Hepatocyte (in vitro differentiated cells): Measurements from ENCODE around the gene MFGE8. TPM values are rescaled to one million over a fixed set of nuclear protein-coding genes. Genes with fewer than 3 reads are reported as not detected.
A peak's percentile ranks its signal among the peaks of the same experiment; 100 is the strongest.

Experiments
- DNase-seq: peaks from one replicate; pipeline ENCODE4 v3.0.0-alpha.2; 2016; ENCODE audit warnings: low spot score
- H2AFZ ChIP-seq: fragments of 200-600 bp; sonication (generic); 2 replicates; pipeline ENCODE4 v1.6.0; 2016; ENCODE audit warnings: antibody characterized with exemption, mild to moderate bottlenecking
- H3K27ac ChIP-seq: fragments of 200-600 bp; sonication (generic); 2 replicates; pipeline ENCODE4 v1.5.1; 2016; ENCODE audit warnings: mild to moderate bottlenecking
- H3K27me3 ChIP-seq: fragments of 200-600 bp; sonication (generic); 2 replicates; pipeline ENCODE4 v1.6.1; 2016
- H3K36me3 ChIP-seq: fragments of 200-600 bp; sonication (generic); replicated peaks from 2 replicates; pipeline ENCODE4 v1.5.1; 2016; ENCODE audit warnings: low read depth; ENCODE audit not compliant: insufficient read depth
- H3K4me1 ChIP-seq: fragments of 200-600 bp; sonication (generic); 2 replicates; pipeline ENCODE4 v1.5.1; 2016; ENCODE audit warnings: mild to moderate bottlenecking, moderate library complexity; ENCODE audit not compliant: insufficient read depth
- H3K4me2 ChIP-seq: fragments of 200-600 bp; sonication (generic); 2 replicates; pipeline ENCODE4 v1.6.0; 2016
- H3K4me3 ChIP-seq: fragments of 200-600 bp; sonication (generic); 2 replicates; pipeline ENCODE4 v1.5.1; 2016; ENCODE audit warnings: mild to moderate bottlenecking
- H3K79me2 ChIP-seq: fragments of 200-600 bp; sonication (generic); 2 replicates; pipeline ENCODE4 v1.6.0; 2017; ENCODE audit warnings: mild to moderate bottlenecking
- H3K9me2 ChIP-seq: fragments of 200-600 bp; sonication (generic); replicated peaks from 2 replicates; pipeline ENCODE4 v1.6.0; 2017; ENCODE audit warnings: mild to moderate bottlenecking; ENCODE audit not compliant: insufficient read depth
- H3K9me3 ChIP-seq: fragments of 200-600 bp; sonication (generic); 2 replicates; pipeline ENCODE4 v1.5.1; 2016; ENCODE audit warnings: low read depth, mild to moderate bottlenecking
- H4K20me1 ChIP-seq: fragments of 200-600 bp; sonication (generic); 2 replicates; pipeline ENCODE4 v1.6.0; 2016; ENCODE audit warnings: mild to moderate bottlenecking; ENCODE audit not compliant: insufficient read depth, poor library complexity, severe bottlenecking
- EZH2 ChIP-seq: fragments of 200-600 bp; sonication (generic); IDR thresholded peaks from 2 replicates; pipeline ENCODE4 v1.6.1; 2016; ENCODE audit warnings: antibody characterized with exemption, mild to moderate bottlenecking, borderline replicate concordance
- EZH2phosphoT487 ChIP-seq: fragments of 200-600 bp; sonication (generic); IDR thresholded peaks from one replicate; pipeline ENCODE4 v1.6.1; 2018; ENCODE audit warnings: antibody characterized with exemption, mild to moderate bottlenecking, low read depth, moderate library complexity; ENCODE audit not compliant: unreplicated experiment, severe bottlenecking
- WGBS: methylation state at CpG from one replicate; pipeline ENCODE4 v1.1.6; 2016; ENCODE audit warnings: low lambda C conversion rate; ENCODE audit errors: missing lambda C conversion rate; 5-methylcytosine and 5-hydroxymethylcytosine counted together
- polyA plus RNA-seq: library from polyadenylated mRNA; unstranded; fragments of >200 nt; fragmentation: Nextera tagmentation; extraction: Ambion mirVana; gene quantifications from 2 replicates; pipeline ENCODE4 v1.2.1, GENCODE V29; 2016
- total RNA-seq: library from RNA; depleted of rRNA; stranded (reverse); fragments of >200 nt; gene quantifications from 2 replicates; pipeline ENCODE4 v1.2.3, GENCODE V29; 2014
- TF ChIP-seq, protein P1 (sequence below): fragments of 200-600 bp; sonication (generic); IDR thresholded peaks from 2 replicates; pipeline ENCODE4 v1.5.1; 2016; ENCODE audit warnings: antibody characterized with exemption, mild to moderate bottlenecking; ENCODE audit not compliant: poor library complexity

The MFGE8 gene
- total and polyA plus RNA-seq, 2 experiments from 2014 or later: 471 to 569 TPM

DNA sequence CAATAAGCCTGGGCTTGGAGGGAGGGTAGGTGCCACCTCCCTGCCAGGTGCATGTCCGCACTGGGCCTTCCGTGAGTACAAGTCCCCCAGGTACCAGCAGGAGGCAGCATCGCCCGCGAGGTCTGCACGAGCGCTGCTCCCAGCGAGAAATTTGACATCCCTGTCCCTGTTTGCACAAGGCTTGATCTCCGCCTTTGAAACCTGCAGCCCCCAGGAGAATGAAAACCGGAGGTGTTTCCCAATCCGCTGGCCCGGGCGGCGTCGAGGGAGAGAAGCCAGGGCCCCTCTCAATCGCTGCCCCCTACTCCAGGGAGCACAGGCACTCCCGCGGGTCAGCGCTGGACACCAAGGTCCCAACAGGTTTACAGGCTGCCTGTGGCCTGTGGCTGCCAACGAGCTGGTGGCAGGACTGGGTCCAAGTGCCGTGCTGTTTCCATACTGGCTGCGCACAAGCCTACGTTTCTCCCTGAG is 18.8 kb downstream of the MFGE8 start:
- Histone ChIP-seq H3K27ac (no peak overlapping the region), H3K79me2 (no peaks in the 10 kb centered on the region), H2AFZ (no peak overlapping the region), H3K36me3 (no peaks in the 10 kb centered on the region), H3K4me3 (peak overlapping the region; percentile 41), H3K9me3 (no peaks in the 10 kb centered on the region), H3K4me1 (peaks cover 25% of the 10 kb centered on the region), H3K27me3 (peaks cover 10% of the 10 kb centered on the region), H3K4me2 (peak overlapping the region; percentile 99), H4K20me1 (no peaks in the 10 kb centered on the region), H3K9me2 (no peaks in the 10 kb centered on the region)
- no peak for TF ChIP-seq EZH2phosphoT487
- TF ChIP-seq, protein P1, sequence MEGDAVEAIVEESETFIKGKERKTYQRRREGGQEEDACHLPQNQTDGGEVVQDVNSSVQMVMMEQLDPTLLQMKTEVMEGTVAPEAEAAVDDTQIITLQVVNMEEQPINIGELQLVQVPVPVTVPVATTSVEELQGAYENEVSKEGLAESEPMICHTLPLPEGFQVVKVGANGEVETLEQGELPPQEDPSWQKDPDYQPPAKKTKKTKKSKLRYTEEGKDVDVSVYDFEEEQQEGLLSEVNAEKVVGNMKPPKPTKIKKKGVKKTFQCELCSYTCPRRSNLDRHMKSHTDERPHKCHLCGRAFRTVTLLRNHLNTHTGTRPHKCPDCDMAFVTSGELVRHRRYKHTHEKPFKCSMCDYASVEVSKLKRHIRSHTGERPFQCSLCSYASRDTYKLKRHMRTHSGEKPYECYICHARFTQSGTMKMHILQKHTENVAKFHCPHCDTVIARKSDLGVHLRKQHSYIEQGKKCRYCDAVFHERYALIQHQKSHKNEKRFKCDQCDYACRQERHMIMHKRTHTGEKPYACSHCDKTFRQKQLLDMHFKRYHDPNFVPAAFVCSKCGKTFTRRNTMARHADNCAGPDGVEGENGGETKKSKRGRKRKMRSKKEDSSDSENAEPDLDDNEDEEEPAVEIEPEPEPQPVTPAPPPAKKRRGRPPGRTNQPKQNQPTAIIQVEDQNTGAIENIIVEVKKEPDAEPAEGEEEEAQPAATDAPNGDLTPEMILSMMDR: peak; percentile 76
- WGBS: under 1% methylated on average over 23 of the region's 23 CpGs
- DNase-seq: peak; percentile 85

DNA sequence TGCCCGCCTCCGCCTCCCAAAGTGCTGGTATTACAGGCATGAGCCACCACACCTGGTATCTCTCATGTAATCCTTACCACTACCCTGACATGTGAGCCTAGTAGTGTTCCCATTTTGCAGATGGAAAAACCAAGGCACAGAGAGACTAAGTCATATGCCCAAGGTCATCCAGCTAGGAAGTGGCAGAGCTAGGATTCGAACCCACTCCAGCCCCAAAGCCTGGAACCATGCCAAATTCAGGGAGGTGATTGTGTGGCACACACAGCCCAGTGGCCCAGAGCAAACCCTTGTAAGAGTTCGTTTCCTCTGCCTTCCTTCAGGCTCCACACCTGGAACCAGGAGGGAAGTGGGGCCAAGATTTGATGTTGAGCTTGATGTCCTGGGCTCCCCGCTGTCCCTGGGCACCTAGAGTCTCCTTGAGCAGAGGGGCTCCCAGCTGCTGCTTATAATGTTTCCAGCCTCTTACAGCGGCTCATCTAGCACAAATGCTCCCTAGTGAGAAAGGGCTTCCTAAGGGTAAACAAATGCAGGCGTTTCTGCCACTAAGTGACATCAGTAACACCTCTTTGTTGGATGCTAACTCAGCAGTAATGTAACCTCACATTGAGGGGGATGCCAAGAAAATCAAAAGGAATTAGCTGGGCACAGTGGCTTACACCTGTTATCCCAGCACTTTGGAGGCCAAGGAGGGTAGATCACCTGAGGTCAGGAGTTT is 21.5 kb downstream of the MFGE8 start:
- DNase-seq: no peak
- H3K9me2 ChIP-seq: no peaks in the 10 kb centered on the region
- H3K9me3 ChIP-seq: no peaks in the 10 kb centered on the region
- TF ChIP-seq, protein P1: no peak
- no peak for TF ChIP-seq EZH2
- no peak for TF ChIP-seq EZH2phosphoT487
- no peak overlapping the region for H3K4me3 ChIP-seq
- no peaks in the 10 kb centered on the region for H4K20me1 ChIP-seq
- no peak overlapping the region for H2AFZ ChIP-seq
- H3K4me2 ChIP-seq: no peak overlapping the region
- peaks cover 10% of the 10 kb centered on the region for H3K27me3 ChIP-seq
- H3K4me1 ChIP-seq: peaks cover 19% of the 10 kb centered on the region
- H3K27ac ChIP-seq: no peak overlapping the region
- no peaks in the 10 kb centered on the region for H3K79me2 ChIP-seq
- no peaks in the 10 kb centered on the region for H3K36me3 ChIP-seq
- WGBS: 86% methylated on average over 7 of the region's 7 CpGs

DNA sequence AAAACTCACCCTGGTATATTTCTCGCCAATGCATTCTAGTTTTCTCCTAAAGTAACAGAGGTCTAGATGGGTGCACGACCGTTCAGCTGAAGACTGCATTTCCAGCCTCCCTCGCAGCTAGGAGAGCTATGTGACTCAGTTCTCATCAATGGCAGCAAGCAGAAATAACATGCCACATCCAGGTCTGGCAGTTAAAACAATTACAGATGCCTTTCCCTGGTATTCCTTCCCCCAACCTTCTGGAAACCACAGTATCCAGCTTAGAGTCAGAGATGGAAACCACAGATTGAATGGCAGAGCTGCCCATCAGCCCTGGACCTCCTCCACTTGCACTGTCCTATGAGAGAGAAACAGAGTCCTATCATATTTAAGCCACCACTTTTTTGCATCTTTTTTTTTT is 22.7 kb downstream of the MFGE8 start:
- Histone ChIP-seq H4K20me1 (no peaks in the 10 kb centered on the region), H3K4me2 (no peak overlapping the region), H3K79me2 (no peaks in the 10 kb centered on the region), H3K4me1 (peaks cover 11% of the 10 kb centered on the region), H3K27ac (no peak overlapping the region), H3K4me3 (no peak overlapping the region), H2AFZ (no peak overlapping the region), H3K9me3 (no peaks in the 10 kb centered on the region), H3K9me2 (no peaks in the 10 kb centered on the region), H3K27me3 (peaks cover 10% of the 10 kb centered on the region), H3K36me3 (no peaks in the 10 kb centered on the region)
- WGBS: 91% methylated on average over 4 of the region's 4 CpGs
- DNase-seq: no peak
- TF ChIP-seq, protein P1: no peak
- TF ChIP-seq EZH2phosphoT487 (no peak), EZH2 (no peak)
